Epithelial cell of umbilical artery (primary cell): Measurements from ENCODE around the gene CRYBG3. TPM values are rescaled to one million over a fixed set of nuclear protein-coding genes. Genes with fewer than 3 reads are reported as not detected.

Source experiments
- total RNA-seq: library from RNA; depleted of rRNA; stranded (reverse); fragments of >200 nt; gene quantifications from 2 replicates; pipeline ENCODE4 v1.2.3, GENCODE V29; 2014

CRYBG3 gene
- total RNA-seq: 18.8 and 21.0 TPM in 2 replicates

GRCh38 chr3:97821774-97822358 lies at the start of gene CRYBG3:
CRYBG3 (plus strand) TSS chr3:97822011; CDS start chr3:97822207, 196 bp downstream.

GRCh38 chr3:97971679-97972567 lies 150.1 kb downstream of the CRYBG3 start, which contains the start of gene RIOX2:
RIOX2 (minus strand) TSS chr3:97972431; CDS start chr3:97967593, 4,838 bp downstream.

Other genes with a start within 250 kb of the CRYBG3 start
- gene ARL6, start 57.3 kb upstream of the CRYBG3 start, total RNA-seq: 9.4 and 14.6 TPM in 2 replicates
- gene RIOX2, start 150.4 kb downstream of the CRYBG3 start, total RNA-seq: 26.1 and 27.3 TPM in 2 replicates
- gene GABRR3, start 213.3 kb downstream of the CRYBG3 start, total RNA-seq: not detected in 2 replicates